Ascending aorta (tissue), 2 donors: ENCODE results near the gene MRGPRX2. TPM values are rescaled to one million over a fixed set of nuclear protein-coding genes. Genes with fewer than 3 reads are reported as not detected.

Experiments used
- DNase-seq, 2 donors: peaks; one replicate each; pipeline ENCODE4 v3.0.0-alpha.2; 2019; ENCODE audit warnings: low spot score in 2 of 2
- H3K27ac ChIP-seq, 2 donors: fragments of 200-600 bp; sonication (generic); one replicate each; pipeline ENCODE4 v1.5.1; 2016 to 2017; ENCODE audit warnings: mild to moderate bottlenecking in 1 of 2
- H3K27me3 ChIP-seq: fragments of 200-600 bp; sonication (generic); one replicate; pipeline ENCODE4 v1.5.1; 2017
- H3K36me3 ChIP-seq, 2 donors: fragments of 200-600 bp; sonication (generic); one replicate each; pipeline ENCODE4 v1.5.1; 2016
- H3K4me1 ChIP-seq, 2 donors: fragments of 200-600 bp; sonication (generic); one replicate each; pipeline ENCODE4 v1.5.1; 2016 to 2017; ENCODE audit warnings: mild to moderate bottlenecking in 1 of 2
- H3K4me3 ChIP-seq, 2 donors: fragments of 200-600 bp; sonication (generic); one replicate each; pipeline ENCODE4 v1.5.1; 2016 to 2017; ENCODE audit warnings: mild to moderate bottlenecking in 1 of 2
- H3K9me3 ChIP-seq, 2 donors: fragments of 200-600 bp; sonication (generic); one replicate each; pipeline ENCODE4 v1.5.1; 2016
- intact Hi-C: fragments of 100-400 bp; cut with DNase I; formaldehyde crosslinking; loops from one replicate; pipeline ENCODE4 v1.15.1; 2023
- total RNA-seq: library from RNA; depleted of rRNA; stranded (reverse); fragments of >200 nt; gene quantifications from one replicate; pipeline ENCODE4 v1.1.0, GENCODE V29; 2016
- TF ChIP-seq, protein P1 (sequence below), 3 experiments: fragments of 200-600 bp in 2 of 3; fragments of 450-650 bp in 1 of 3; sonication (generic) in 2 of 3; IDR thresholded peaks; one replicate each; pipeline ENCODE4 v1.5.1; 2016 to 2019; ENCODE audit warnings: antibody characterized with exemption in 3 of 3, mild to moderate bottlenecking in 1 of 3, moderate library complexity in 1 of 3

The MRGPRX2 gene
- total RNA-seq, result not detected

DNA sequence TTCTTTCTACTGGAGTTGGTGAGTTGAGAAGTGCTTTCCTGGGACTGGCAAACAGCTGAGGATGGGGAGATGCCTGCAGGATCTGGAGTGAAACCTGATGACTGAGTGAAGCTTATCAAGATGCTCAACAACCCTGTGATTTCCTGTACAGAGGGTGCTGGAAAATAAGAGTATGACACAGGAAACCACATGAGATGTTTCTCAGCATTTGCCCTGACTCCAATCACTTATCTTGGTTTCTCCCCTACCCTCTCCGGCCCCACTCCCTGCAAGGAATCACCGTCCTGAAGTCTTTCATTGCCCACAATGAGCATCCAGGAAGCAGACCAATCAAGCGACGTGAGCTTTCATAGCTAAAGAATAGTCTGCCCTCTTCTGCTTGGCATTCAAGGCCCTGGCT, at the start of gene MRGPRX2:
TSS of gene MRGPRX2 (minus strand) at position 89 of the 400 bp plus-strand sequence. CDS start 4,315 bp downstream, outside the sequence.
- no peaks in the 10 kb centered on the region for H3K4me1 ChIP-seq
- DNase-seq, result no peak
- no peak within 1 kb of the TSS for H3K27ac ChIP-seq
- no peak within 1 kb of the TSS for H3K4me3 ChIP-seq
- no peaks in the 10 kb centered on the region for H3K36me3 ChIP-seq
- TF ChIP-seq, protein P1, sequence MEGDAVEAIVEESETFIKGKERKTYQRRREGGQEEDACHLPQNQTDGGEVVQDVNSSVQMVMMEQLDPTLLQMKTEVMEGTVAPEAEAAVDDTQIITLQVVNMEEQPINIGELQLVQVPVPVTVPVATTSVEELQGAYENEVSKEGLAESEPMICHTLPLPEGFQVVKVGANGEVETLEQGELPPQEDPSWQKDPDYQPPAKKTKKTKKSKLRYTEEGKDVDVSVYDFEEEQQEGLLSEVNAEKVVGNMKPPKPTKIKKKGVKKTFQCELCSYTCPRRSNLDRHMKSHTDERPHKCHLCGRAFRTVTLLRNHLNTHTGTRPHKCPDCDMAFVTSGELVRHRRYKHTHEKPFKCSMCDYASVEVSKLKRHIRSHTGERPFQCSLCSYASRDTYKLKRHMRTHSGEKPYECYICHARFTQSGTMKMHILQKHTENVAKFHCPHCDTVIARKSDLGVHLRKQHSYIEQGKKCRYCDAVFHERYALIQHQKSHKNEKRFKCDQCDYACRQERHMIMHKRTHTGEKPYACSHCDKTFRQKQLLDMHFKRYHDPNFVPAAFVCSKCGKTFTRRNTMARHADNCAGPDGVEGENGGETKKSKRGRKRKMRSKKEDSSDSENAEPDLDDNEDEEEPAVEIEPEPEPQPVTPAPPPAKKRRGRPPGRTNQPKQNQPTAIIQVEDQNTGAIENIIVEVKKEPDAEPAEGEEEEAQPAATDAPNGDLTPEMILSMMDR (IDR thresholded peaks at IDR 0.05), result no peak
- H3K27me3 ChIP-seq, result no peaks in the 10 kb centered on the region
- no peaks in the 10 kb centered on the region for H3K9me3 ChIP-seq
- intact Hi-C loops, result no loop called here

- Histone ChIP-seq H3K27me3 (no peaks in the 10 kb centered on the region), H3K4me3 (no peak overlapping the region), H3K36me3 (no peaks in the 10 kb centered on the region), H3K9me3 (no peaks in the 10 kb centered on the region), H3K4me1 (no peaks in the 10 kb centered on the region), H3K27ac (no peak overlapping the region)
- intact Hi-C loops, result no loop called here
- TF ChIP-seq, protein P1 (IDR thresholded peaks at IDR 0.05), result no peak
- DNase-seq, result no peak
Measured at GRCh38 chr11:19110295-19110694, 49.8 kb upstream of the MRGPRX2 start.

DNA sequence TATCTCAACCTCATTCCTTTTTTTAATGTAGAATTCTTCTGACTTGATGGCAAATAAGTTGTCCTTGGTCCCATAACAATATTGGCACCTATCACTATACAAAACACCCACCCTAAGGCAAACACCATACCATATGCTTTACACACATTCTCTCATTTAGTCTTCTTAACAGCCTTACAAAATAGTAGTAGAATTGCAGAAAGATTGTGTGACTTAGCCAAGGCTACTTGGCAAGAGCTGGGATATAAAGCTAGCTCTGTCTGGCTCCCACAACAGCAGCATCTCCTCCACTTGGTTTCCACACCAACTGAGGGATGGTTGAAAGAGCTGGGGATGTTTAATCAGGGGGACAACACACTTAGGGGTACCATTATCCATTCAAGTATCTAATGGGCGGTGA, 46.6 kb upstream of the MRGPRX2 start:
- Histone ChIP-seq H3K9me3 (no peaks in the 10 kb centered on the region), H3K4me1 (no peaks in the 10 kb centered on the region), H3K36me3 (no peaks in the 10 kb centered on the region), H3K27me3 (no peaks in the 10 kb centered on the region), H3K27ac (no peak overlapping the region), H3K4me3 (no peak overlapping the region)
- no peak for DNase-seq
- intact Hi-C loops, result no loop called here
- TF ChIP-seq, protein P1 (IDR thresholded peaks at IDR 0.05), result no peak

DNA sequence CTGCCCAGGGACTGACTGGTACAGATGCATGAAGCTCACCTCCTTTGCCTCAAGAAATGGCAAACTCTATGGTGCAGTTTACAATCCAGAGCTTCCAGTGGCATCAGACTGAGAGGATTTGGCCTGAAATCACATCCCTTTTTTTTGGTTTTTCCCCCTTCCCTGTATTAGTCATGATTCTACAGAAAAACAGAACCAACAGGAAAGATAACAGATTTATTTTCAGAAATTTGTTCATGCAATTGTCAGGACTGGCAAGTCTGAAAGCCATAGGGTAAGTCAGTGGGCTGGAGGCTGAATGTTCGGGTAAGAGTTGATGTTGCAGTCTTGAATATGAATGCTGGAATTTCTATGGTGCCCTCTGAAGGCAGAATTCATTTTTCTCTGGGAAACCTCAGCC, 44.5 kb upstream of the MRGPRX2 start:
- H3K36me3 ChIP-seq, result no peaks in the 10 kb centered on the region
- no peaks in the 10 kb centered on the region for H3K4me1 ChIP-seq

GRCh38 chr11:19102521-19102900, 42.0 kb upstream of the MRGPRX2 start:
- Histone ChIP-seq H3K9me3 (no peaks in the 10 kb centered on the region), H3K4me1 (no peaks in the 10 kb centered on the region), H3K27me3 (no peaks in the 10 kb centered on the region), H3K36me3 (no peaks in the 10 kb centered on the region), H3K27ac (no peak overlapping the region), H3K4me3 (no peak overlapping the region)
- DNase-seq, result no peak
- TF ChIP-seq, protein P1 (IDR thresholded peaks at IDR 0.05), result no peak
- intact Hi-C loops, result no loop called here

More for the DNA sequence above, 44.5 kb upstream of the MRGPRX2 start:
- Histone ChIP-seq H3K4me3 (no peak overlapping the region), H3K9me3 (no peaks in the 10 kb centered on the region), H3K27ac (no peak overlapping the region), H3K27me3 (no peaks in the 10 kb centered on the region)
- DNase-seq, result no peak
- intact Hi-C loops, result no loop called here
- TF ChIP-seq, protein P1 (IDR thresholded peaks at IDR 0.05), result no peak
